ENCODE results near the gene PAPPA. TPM values are rescaled to one million over a fixed set of nuclear protein-coding genes. Genes with fewer than 3 reads are reported as not detected.

The PAPPA gene
- total RNA-seq, 2 donors from 2014 or later, result 1.8 to 5.7 TPM

- Histone ChIP-seq H3K36me3 (no peaks in the 10 kb centered on the region), H3K4me1 (no peaks in the 10 kb centered on the region), H3K27ac (no peak overlapping the region), H3K4me3 (no peak overlapping the region), H3K9me3 (no peaks in the 10 kb centered on the region), H3K27me3 (no peaks in the 10 kb centered on the region)
- no peak for TF ChIP-seq CTCF (IDR thresholded peaks at IDR 0.05)
- DNase-seq (ENCODE audit: low spot score), result no peak
These were observed 113.4 kb downstream of the PAPPA start for GRCh38 chr9:116267021-116267420.

GRCh38 chr9:116269250-116269649, 115.7 kb downstream of the PAPPA start:
- DNase-seq (ENCODE audit: low spot score), result no peak
- H3K9me3 ChIP-seq, result no peaks in the 10 kb centered on the region
- H3K27ac ChIP-seq, result no peak overlapping the region
- no peak for TF ChIP-seq CTCF (IDR thresholded peaks at IDR 0.05)
- no peaks in the 10 kb centered on the region for H3K4me1 ChIP-seq
- no peaks in the 10 kb centered on the region for H3K36me3 ChIP-seq
- H3K27me3 ChIP-seq, result no peaks in the 10 kb centered on the region
- no peak overlapping the region for H3K4me3 ChIP-seq

- no peak for TF ChIP-seq CTCF (IDR thresholded peaks at IDR 0.05)
- Histone ChIP-seq H3K9me3 (no peaks in the 10 kb centered on the region), H3K4me3 (no peak overlapping the region), H3K27ac (no peak overlapping the region), H3K27me3 (no peaks in the 10 kb centered on the region), H3K4me1 (no peaks in the 10 kb centered on the region), H3K36me3 (no peaks in the 10 kb centered on the region)
- DNase-seq (ENCODE audit: low spot score), result no peak
These were observed 117.0 kb downstream of the PAPPA start for GRCh38 chr9:116270546-116270945.

- no peak overlapping the region for H3K27ac ChIP-seq
- H3K4me3 ChIP-seq, result no peak overlapping the region
- no peak for TF ChIP-seq CTCF (IDR thresholded peaks at IDR 0.05)
- peaks cover 0 to 6% of the 10 kb centered on the region in 2 donors for H3K4me1 ChIP-seq
- no peaks in the 10 kb centered on the region for H3K9me3 ChIP-seq
- H3K27me3 ChIP-seq, result no peaks in the 10 kb centered on the region
- no peaks in the 10 kb centered on the region for H3K36me3 ChIP-seq
- DNase-seq (ENCODE audit: low spot score), result no peak
These were observed 117.7 kb downstream of the PAPPA start for GRCh38 chr9:116271340-116271739.

- no peak for TF ChIP-seq CTCF (IDR thresholded peaks at IDR 0.05)
- no peaks in the 10 kb centered on the region for H3K36me3 ChIP-seq
These were observed 118.4 kb downstream of the PAPPA start for GRCh38 chr9:116271991-116272390.

GRCh38 chr9:116274293-116274692, 120.7 kb downstream of the PAPPA start:
- DNase-seq (ENCODE audit: low spot score), result no peak
- H3K4me1 ChIP-seq, result peaks cover 0 to 6% of the 10 kb centered on the region in 2 donors
- H3K27me3 ChIP-seq, result no peaks in the 10 kb centered on the region
- H3K36me3 ChIP-seq, result no peaks in the 10 kb centered on the region
- H3K4me3 ChIP-seq, result no peak overlapping the region
- H3K9me3 ChIP-seq, result no peaks in the 10 kb centered on the region
- H3K27ac ChIP-seq, result no peak overlapping the region
- TF ChIP-seq CTCF (IDR thresholded peaks at IDR 0.05), result no peak

More at GRCh38 chr9:116271991-116272390, 118.4 kb downstream of the PAPPA start:
- Histone ChIP-seq H3K4me3 (no peak overlapping the region), H3K27me3 (no peaks in the 10 kb centered on the region), H3K4me1 (peaks cover 0 to 6% of the 10 kb centered on the region in 2 donors), H3K9me3 (no peaks in the 10 kb centered on the region), H3K27ac (no peak overlapping the region)
- no peak for DNase-seq (ENCODE audit: low spot score)
